Thyroid gland (tissue), 4 donors: ENCODE data around the gene GPR18. TPM values are rescaled to one million over a fixed set of nuclear protein-coding genes. Genes with fewer than 3 reads are reported as not detected.
"Not testable (repeated sequence)": the region's sequence is repeated elsewhere in the genome, so short reads cannot be mapped to it uniquely, and the experiment has no call there.

Source experiments
- DNase-seq, 2 donors: peaks; one replicate each; pipeline ENCODE4 v3.0.0-alpha.2; 2019
- H3K27ac ChIP-seq, 3 donors: fragments of 200-600 bp; sonication (generic); 1 replicate in 2 of 3; 2 replicates in 1 of 3; pipeline ENCODE4 v1.5.1; 2016 to 2019; ENCODE audit warnings: mild to moderate bottlenecking in 1 of 3, moderate library complexity in 1 of 3
- H3K27me3 ChIP-seq: fragments of 200-600 bp; sonication (generic); one replicate; pipeline ENCODE4 v1.5.1; 2019
- H3K36me3 ChIP-seq, 2 donors: fragments of 200-600 bp; sonication (generic); one replicate each; pipeline ENCODE4 v1.5.1; 2016 to 2019
- H3K4me1 ChIP-seq, 2 donors: fragments of 200-600 bp; sonication (generic); one replicate each; pipeline ENCODE4 v1.5.1; 2017 to 2019
- H3K4me3 ChIP-seq, 3 donors: fragments of 200-600 bp; sonication (generic); replicated peaks in 1 of 3; 1 replicate in 2 of 3; 2 replicates in 1 of 3; pipeline ENCODE4 v1.5.1; 2016; ENCODE audit warnings: mild to moderate bottlenecking in 1 of 3
- H3K9me3 ChIP-seq: fragments of 200-600 bp; sonication (generic); one replicate; pipeline ENCODE4 v1.5.1; 2017
- POLR2A ChIP-seq, 2 donors: fragments of 450-650 bp; IDR thresholded peaks; one replicate each; pipeline ENCODE4 v1.6.1; 2017; ENCODE audit warnings: antibody characterized with exemption in 2 of 2, mild to moderate bottlenecking in 2 of 2, moderate library complexity in 1 of 2
- WGBS, 2 donors: methylation state at CpG; one replicate each; pipeline ENCODE4 v1.1.5; 2017; 5-methylcytosine and 5-hydroxymethylcytosine counted together
- intact Hi-C: fragments of 100-400 bp; cut with DNase I; formaldehyde crosslinking; loops from one replicate; pipeline ENCODE4 v1.15.1; 2023
- total RNA-seq, 4 donors: library from RNA; depleted of rRNA; stranded (reverse); fragments of >200 nt; gene quantifications; one replicate each; pipeline ENCODE4 v1.2.3, GENCODE V29; 2016
- TF ChIP-seq, protein P1 (sequence below), 6 experiments: fragments of 200-600 bp in 3 of 6; fragments of 450-650 bp in 3 of 6; sonication (generic) in 3 of 6; IDR thresholded peaks; one replicate each; pipeline ENCODE4 v1.5.1; 2016 to 2019; ENCODE audit warnings: antibody characterized with exemption in 6 of 6, mild to moderate bottlenecking in 2 of 6, inconsistent platforms in 1 of 6, moderate library complexity in 1 of 6

Gene GPR18
- total RNA-seq, 4 donors from 2014 or later = 0.27 to 0.96 TPM; not detected in 2

DNA sequence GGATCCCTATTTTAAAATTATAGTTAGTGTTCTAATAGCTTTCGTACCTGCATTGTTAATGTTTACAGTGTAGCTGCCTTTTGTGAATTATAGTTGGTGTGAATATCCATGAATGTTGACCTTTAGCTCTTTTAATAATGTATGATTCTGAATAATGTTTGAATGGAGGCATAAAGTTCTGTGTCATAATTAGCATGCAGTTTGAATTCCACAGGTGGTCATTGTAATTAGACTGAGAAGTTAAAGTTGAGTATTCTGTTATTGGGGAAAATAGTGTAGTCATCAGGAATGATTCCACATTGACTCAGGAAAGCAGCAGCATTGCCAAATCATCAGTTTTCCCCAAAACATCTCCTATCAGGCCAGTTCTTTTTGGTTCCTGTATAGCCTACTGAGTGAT is 12.1 kb downstream of the GPR18 start:
- no peak for DNase-seq
- H3K9me3 ChIP-seq = no peaks in the 10 kb centered on the region
- H3K27ac ChIP-seq = no peak overlapping the region
- peaks cover 0 to 6% of the 10 kb centered on the region in 2 donors for H3K36me3 ChIP-seq
- no peaks in the 10 kb centered on the region for H3K4me1 ChIP-seq
- intact Hi-C loops = no loop called here
- 95 to 100% methylated on average over 1 of the region's 1 CpG for WGBS, 2 donors
- TF ChIP-seq, protein P1, sequence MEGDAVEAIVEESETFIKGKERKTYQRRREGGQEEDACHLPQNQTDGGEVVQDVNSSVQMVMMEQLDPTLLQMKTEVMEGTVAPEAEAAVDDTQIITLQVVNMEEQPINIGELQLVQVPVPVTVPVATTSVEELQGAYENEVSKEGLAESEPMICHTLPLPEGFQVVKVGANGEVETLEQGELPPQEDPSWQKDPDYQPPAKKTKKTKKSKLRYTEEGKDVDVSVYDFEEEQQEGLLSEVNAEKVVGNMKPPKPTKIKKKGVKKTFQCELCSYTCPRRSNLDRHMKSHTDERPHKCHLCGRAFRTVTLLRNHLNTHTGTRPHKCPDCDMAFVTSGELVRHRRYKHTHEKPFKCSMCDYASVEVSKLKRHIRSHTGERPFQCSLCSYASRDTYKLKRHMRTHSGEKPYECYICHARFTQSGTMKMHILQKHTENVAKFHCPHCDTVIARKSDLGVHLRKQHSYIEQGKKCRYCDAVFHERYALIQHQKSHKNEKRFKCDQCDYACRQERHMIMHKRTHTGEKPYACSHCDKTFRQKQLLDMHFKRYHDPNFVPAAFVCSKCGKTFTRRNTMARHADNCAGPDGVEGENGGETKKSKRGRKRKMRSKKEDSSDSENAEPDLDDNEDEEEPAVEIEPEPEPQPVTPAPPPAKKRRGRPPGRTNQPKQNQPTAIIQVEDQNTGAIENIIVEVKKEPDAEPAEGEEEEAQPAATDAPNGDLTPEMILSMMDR (IDR thresholded peaks at IDR 0.05) = no peak
- no peak for TF ChIP-seq POLR2A (IDR thresholded peaks at IDR 0.05)
- H3K4me3 ChIP-seq = no peak overlapping the region
- no peaks in the 10 kb centered on the region for H3K27me3 ChIP-seq

DNA sequence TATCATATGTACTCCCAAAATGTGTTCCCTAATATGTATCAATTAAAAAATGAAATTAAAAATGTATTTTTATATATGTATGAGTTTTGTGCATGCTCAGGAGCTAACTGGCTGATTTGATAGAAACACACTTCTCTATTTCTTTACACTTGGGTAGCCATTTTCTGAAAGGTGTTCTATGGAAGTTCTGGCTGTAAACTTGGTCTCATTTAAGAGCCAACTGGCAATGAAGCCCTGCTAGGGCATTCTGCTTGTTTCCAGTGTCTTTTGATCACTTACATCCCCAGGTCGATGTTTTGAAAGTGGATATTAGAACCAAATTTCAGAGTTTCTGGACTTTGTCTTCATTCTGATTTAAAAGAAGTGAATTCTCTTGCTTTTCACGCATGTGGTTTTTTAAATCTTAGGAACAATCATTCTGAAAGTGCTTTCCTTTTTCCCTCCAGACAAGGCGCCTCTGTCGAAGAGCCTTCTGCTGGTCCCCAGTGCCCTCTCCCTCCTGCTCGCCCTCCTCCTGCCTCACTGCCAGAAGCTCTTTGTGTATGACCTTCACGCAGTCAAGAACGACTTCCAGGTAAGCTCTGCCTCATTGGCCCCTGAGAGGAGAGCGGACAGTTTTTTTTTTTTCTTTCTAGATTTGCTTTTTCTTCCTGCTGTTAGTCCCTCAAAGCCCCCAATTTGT is 20.1 kb downstream of the GPR18 start:
- H3K4me3 ChIP-seq = no peak overlapping the region
- no peaks in the 10 kb centered on the region for H3K9me3 ChIP-seq
- intact Hi-C loops = no loop called here
- peaks cover 0 to 6% of the 10 kb centered on the region in 2 donors for H3K4me1 ChIP-seq
- WGBS, 2 donors = 56 to 70% methylated on average over 8 of the region's 8 CpGs
- H3K36me3 ChIP-seq = peaks cover 0 to 8% of the 10 kb centered on the region in 2 donors
- TF ChIP-seq, protein P1 (IDR thresholded peaks at IDR 0.05) = no peak
- TF ChIP-seq POLR2A (IDR thresholded peaks at IDR 0.05) = no peak
- peak overlapping the region in 2 of 3 donors; percentile 52 to 55 for H3K27ac ChIP-seq
- peak; percentile 32 to 58 for DNase-seq
- no peaks in the 10 kb centered on the region for H3K27me3 ChIP-seq

DNA sequence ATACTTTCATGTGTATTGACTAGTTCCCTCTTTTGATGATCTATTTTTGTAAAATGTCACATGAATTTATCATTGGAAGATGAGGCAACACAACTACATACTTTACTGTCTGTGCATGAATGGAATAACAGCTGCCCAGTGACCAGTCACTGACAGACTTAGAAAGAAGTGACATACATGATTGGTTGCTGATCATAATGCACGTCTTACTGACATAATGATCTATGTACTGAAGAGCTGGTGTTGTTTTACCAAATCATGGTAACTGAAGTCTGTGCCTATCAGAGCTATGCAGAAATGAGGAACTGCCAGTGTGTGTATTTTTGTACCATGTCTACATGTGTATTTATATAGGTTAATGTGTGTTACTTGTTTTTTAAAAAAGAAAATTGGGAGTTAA is 26.5 kb downstream of the GPR18 start:
- peaks cover 0 to 9% of the 10 kb centered on the region in 2 donors for H3K4me1 ChIP-seq
- no peaks in the 10 kb centered on the region for H3K9me3 ChIP-seq
- TF ChIP-seq POLR2A (IDR thresholded peaks at IDR 0.05) = no peak
- TF ChIP-seq, protein P1 (IDR thresholded peaks at IDR 0.05) = no peak
- no peaks in the 10 kb centered on the region for H3K27me3 ChIP-seq
- no peak for DNase-seq
- H3K36me3 ChIP-seq = no peaks in the 10 kb centered on the region
- WGBS, 2 donors = 91% methylated on average over 1 of the region's 1 CpG
- no peak overlapping the region for H3K27ac ChIP-seq
- no peak overlapping the region for H3K4me3 ChIP-seq
- intact Hi-C loops = no loop called here

DNA sequence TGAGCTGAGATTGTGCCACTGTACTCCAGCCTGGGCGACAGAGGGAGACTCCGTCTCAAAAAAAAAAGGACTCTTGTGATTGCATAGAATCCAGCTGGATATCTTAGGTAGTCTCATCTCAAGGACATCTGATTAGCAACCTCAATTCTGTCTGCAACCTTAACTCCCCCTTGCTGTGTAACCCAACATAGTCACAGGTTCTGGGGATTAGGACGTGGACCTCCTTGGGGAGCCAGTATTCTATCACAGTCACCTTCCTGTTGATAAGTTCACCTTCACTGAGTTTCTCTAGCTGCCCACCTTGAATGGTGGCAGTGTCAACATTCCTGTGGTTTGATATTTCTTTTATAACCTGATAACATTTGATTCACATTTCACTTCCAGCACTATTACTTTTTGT is 27.2 kb downstream of the GPR18 start:
- Histone ChIP-seq H3K4me1 (peaks cover 0 to 9% of the 10 kb centered on the region in 2 donors), H3K27me3 (no peaks in the 10 kb centered on the region), H3K9me3 (no peaks in the 10 kb centered on the region), H3K27ac (no peak overlapping the region), H3K36me3 (no peaks in the 10 kb centered on the region), H3K4me3 (no peak overlapping the region)
- intact Hi-C loops = no loop called here
- 89% methylated on average over 3 of the region's 3 CpGs for WGBS, 2 donors
- TF ChIP-seq, protein P1 (IDR thresholded peaks at IDR 0.05) = no peak
- no peak for TF ChIP-seq POLR2A (IDR thresholded peaks at IDR 0.05)
- DNase-seq = no peak

DNA sequence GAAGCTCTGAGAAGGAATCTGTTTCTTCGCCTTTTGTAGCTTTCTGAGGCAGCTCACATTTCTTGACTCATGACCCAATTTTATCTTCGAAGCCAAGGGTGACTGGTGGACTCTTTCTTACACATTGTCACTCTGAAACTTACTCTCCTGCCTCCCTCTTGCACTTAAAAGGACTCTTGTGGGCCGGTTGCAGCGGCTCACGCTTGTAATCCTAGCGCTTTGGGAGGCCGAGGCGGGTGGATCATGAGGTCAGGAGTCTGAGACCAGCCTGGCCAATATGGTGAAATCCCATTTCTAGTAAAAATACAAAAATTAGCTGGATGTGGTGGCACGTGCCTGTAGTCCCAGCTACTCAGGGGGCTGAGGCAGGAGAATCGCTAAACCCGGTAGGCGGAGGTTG is 27.6 kb downstream of the GPR18 start:
- H3K4me3 ChIP-seq, H3K36me3 ChIP-seq, DNase-seq, H3K4me1 ChIP-seq, H3K27me3 ChIP-seq, intact Hi-C loops, H3K27ac ChIP-seq, H3K9me3 ChIP-seq: not testable (repeated sequence)
- 89 to 95% methylated on average over 12 of the region's 12 CpGs for WGBS, 2 donors
